H1 (cell line): ENCODE data around the gene DTNB. TPM values are rescaled to one million over a fixed set of nuclear protein-coding genes. Genes with fewer than 3 reads are reported as not detected.

Experiments
- CTCF ChIA-PET: fragments of 300-600 bp; sonication (Branson Sonifier 250); formaldehyde crosslinking; loops from one replicate; lab custom pipeline; 2021; ENCODE audit not compliant: partially characterized antibody; lab: Charles Lee
- POLR2A ChIA-PET: fragments of 300-600 bp; sonication (Branson Sonifier 250); formaldehyde crosslinking; loops from one replicate; lab custom pipeline; 2021; ENCODE audit warnings: inconsistent platforms; ENCODE audit not compliant: partially characterized antibody; lab: Charles Lee
- DNase-seq, 2 experiments: peaks; one replicate each; pipeline versions ENCODE4 v3.0.0 to v3.0.0-alpha.2; 2010 to 2022; ENCODE audit warnings: low spot score in 2 of 2, low read depth in 1 of 2, mixed read lengths in 1 of 2
- FAIRE-seq: peaks from 2 replicates; lab custom pipeline; 2011; peaks lifted over from hg19 to GRCh38; lab: Jason Lieb, UNC
- H2AFZ ChIP-seq: 2 replicates; pipeline ENCODE4 v1.8.1; 2012; ENCODE audit warnings: low read length, inconsistent platforms
- H2AK5ac ChIP-seq: 2 replicates; pipeline ENCODE4 v1.6.1; 2013; ENCODE audit warnings: low read depth, low read length
- H2BK120ac ChIP-seq: replicated peaks from 2 replicates; pipeline ENCODE3; 2013; ENCODE audit warnings: low read depth, low read length, inconsistent platforms
- H2BK12ac ChIP-seq: 2 replicates; pipeline ENCODE4 v1.6.1; 2013; ENCODE audit warnings: low read depth, low read length
- H2BK15ac ChIP-seq: 2 replicates; pipeline ENCODE4 v1.6.1; 2013; ENCODE audit warnings: low read length
- H2BK20ac ChIP-seq: 2 replicates; pipeline ENCODE4 v1.6.1; 2013; ENCODE audit warnings: low read length
- H2BK5ac ChIP-seq: 2 replicates; pipeline ENCODE4 v1.6.1; 2013; ENCODE audit warnings: low read depth, low read length
- H3K14ac ChIP-seq: 2 replicates; pipeline ENCODE4 v1.6.1; 2013; ENCODE audit warnings: inconsistent platforms; ENCODE audit not compliant: insufficient read length
- H3K18ac ChIP-seq: 2 replicates; pipeline ENCODE4 v1.6.1; 2013; ENCODE audit warnings: low read length; ENCODE audit errors: extremely low read depth
- H3K23ac ChIP-seq: 2 replicates; pipeline ENCODE4 v1.6.1; 2013; ENCODE audit warnings: inconsistent platforms; ENCODE audit not compliant: insufficient read length
- H3K23me2 ChIP-seq: 2 replicates; pipeline ENCODE4 v1.6.1; 2013; ENCODE audit warnings: low read depth, low read length
- H3K27ac ChIP-seq: 2 replicates; pipeline ENCODE4 v1.6.1; 2011; ENCODE audit warnings: low read depth, low read length, inconsistent platforms
- H3K27me3 ChIP-seq, 4 experiments: replicated peaks in 1 of 4; 1 replicate in 1 of 4; 2 replicates in 3 of 4; pipeline versions ENCODE4 v1.6.1 to v1.8.1; 2011 to 2013; ENCODE audit warnings: low read length in 3 of 4, mild to moderate bottlenecking in 3 of 4, inconsistent platforms in 2 of 4, mixed read lengths in 2 of 4, moderate library complexity in 1 of 4; ENCODE audit not compliant: control insufficient read depth in 3 of 4, insufficient read depth in 3 of 4; ENCODE audit errors: extremely low read depth in 1 of 4
- H3K36me3 ChIP-seq, 4 experiments: 2 replicates each; pipeline versions ENCODE4 v1.6.1 to v1.8.1; 2011 to 2013; ENCODE audit warnings: mild to moderate bottlenecking in 4 of 4, low read length in 3 of 4, moderate library complexity in 2 of 4, control low read depth in 1 of 4, inconsistent platforms in 1 of 4; ENCODE audit not compliant: insufficient read depth in 4 of 4, control insufficient read depth in 2 of 4
- H3K4ac ChIP-seq: replicated peaks from 2 replicates; pipeline ENCODE3; 2013; ENCODE audit warnings: low read length, low read depth, mixed read lengths, inconsistent platforms; ENCODE audit not compliant: insufficient read length
- H3K4me1 ChIP-seq, 4 experiments: replicated peaks in 1 of 4; 1 replicate in 1 of 4; 2 replicates in 3 of 4; pipeline versions ENCODE4 v1.6.1 to v1.8.1; 2011 to 2013; ENCODE audit warnings: low read length in 3 of 4, inconsistent platforms in 2 of 4, mixed read lengths in 1 of 4; ENCODE audit not compliant: insufficient read depth in 4 of 4, control insufficient read depth in 3 of 4
- H3K4me2 ChIP-seq, 2 experiments: 2 replicates each; pipeline versions ENCODE4 v1.6.1 to v1.8.1; 2011 to 2013; ENCODE audit warnings: low read depth in 2 of 2, low read length in 2 of 2, control low read depth in 1 of 2, inconsistent platforms in 1 of 2, mild to moderate bottlenecking in 1 of 2; ENCODE audit not compliant: insufficient read depth in 1 of 2
- H3K4me3 ChIP-seq, 4 experiments: fragments of 200-600, 300-600 bp in 1 of 4; sonication (generic), shearing (Covaris generic), sonication (Bioruptor Twin) in 1 of 4; 2 replicates each; pipeline versions ENCODE4 v1.5.1 to v1.8.1; 2011 to 2016; ENCODE audit warnings: low read length in 4 of 4, low read depth in 3 of 4, control low read depth in 2 of 4, inconsistent platforms in 2 of 4, mild to moderate bottlenecking in 2 of 4, mixed read lengths in 1 of 4, moderate library complexity in 1 of 4; ENCODE audit not compliant: insufficient read depth in 2 of 4; ENCODE audit errors: extremely low read depth in 1 of 4
- H3K56ac ChIP-seq: replicated peaks from 2 replicates; pipeline ENCODE3; 2013; ENCODE audit warnings: low read depth, mild to moderate bottlenecking, mixed read lengths, low read length, inconsistent platforms; ENCODE audit not compliant: insufficient read length
- H3K79me1 ChIP-seq: 2 replicates; pipeline ENCODE4 v1.6.1; 2013; ENCODE audit warnings: low read depth, low read length, control low read depth
- H3K79me2 ChIP-seq, 2 experiments: 2 replicates each; pipeline versions ENCODE4 v1.6.1 to v1.8.1; 2012 to 2013; ENCODE audit warnings: low read length in 2 of 2, mild to moderate bottlenecking in 2 of 2, inconsistent platforms in 1 of 2; ENCODE audit not compliant: insufficient read depth in 2 of 2, control insufficient read depth in 1 of 2
- H3K9ac ChIP-seq, 4 experiments: replicated peaks in 1 of 4; 1 replicate in 1 of 4; 2 replicates in 3 of 4; pipeline versions ENCODE4 v1.6.1 to v1.8.1; 2011 to 2013; ENCODE audit warnings: low read depth in 3 of 4, low read length in 3 of 4, control low read depth in 2 of 4, mild to moderate bottlenecking in 2 of 4, moderate library complexity in 2 of 4, inconsistent platforms in 1 of 4; ENCODE audit errors: extremely low read depth in 1 of 4
- H3K9me3 ChIP-seq, 2 experiments: 2 replicates each; pipeline versions ENCODE4 v1.6.1 to v1.8.1; 2012 to 2013; ENCODE audit warnings: mild to moderate bottlenecking in 2 of 2, moderate library complexity in 2 of 2, control low read depth in 1 of 2, inconsistent platforms in 1 of 2, low read depth in 1 of 2, low read length in 1 of 2, mixed read lengths in 1 of 2; ENCODE audit not compliant: insufficient read depth in 2 of 2
- H4K20me1 ChIP-seq, 2 experiments: replicated peaks in 1 of 2; 2 replicates each; pipeline versions ENCODE3 to v1.8.1; 2011 to 2013; ENCODE audit warnings: inconsistent platforms in 2 of 2, low read length in 2 of 2, mild to moderate bottlenecking in 1 of 2; ENCODE audit not compliant: insufficient read depth in 2 of 2, control insufficient read depth in 1 of 2
- H4K5ac ChIP-seq: 2 replicates; pipeline ENCODE4 v1.6.1; 2013; ENCODE audit warnings: low read length, low read depth, mixed read lengths, inconsistent platforms; ENCODE audit not compliant: insufficient read length
- H4K8ac ChIP-seq: 2 replicates; pipeline ENCODE4 v1.8.0; 2013; ENCODE audit warnings: mild to moderate bottlenecking, moderate library complexity, low read length, inconsistent platforms; ENCODE audit not compliant: insufficient read depth; ENCODE audit errors: extremely low read depth
- H4K91ac ChIP-seq: replicated peaks from 2 replicates; pipeline ENCODE3; 2013; ENCODE audit warnings: low read length, mixed read lengths, inconsistent platforms; ENCODE audit not compliant: insufficient read length
- ASH2L ChIP-seq: fragments of 200-600, 300-600 bp; sonication (generic); IDR thresholded peaks from one replicate; pipeline ENCODE4 v1.7.1; 2017; ENCODE audit warnings: low read length
- CBX5 ChIP-seq: fragments of 300-800, 300-1000 bp; sonication (generic); IDR thresholded peaks from 2 replicates; pipeline ENCODE4 v1.7.1; 2016; ENCODE audit warnings: antibody characterized with exemption, low read length, low read depth
- PHF8 ChIP-seq: fragments of 200-600 bp; sonication (generic); conservative IDR thresholded peaks from 2 replicates; pipeline ENCODE4 v1.7.1; 2012; ENCODE audit warnings: low read depth, mild to moderate bottlenecking, inconsistent platforms, low read length, moderate library complexity
- POLR2AphosphoS5 ChIP-seq: IDR thresholded peaks from 2 replicates; pipeline ENCODE4 v1.6.1; 2011; ENCODE audit warnings: low read depth, low read length
- RBBP5 ChIP-seq: IDR thresholded peaks from 2 replicates; pipeline ENCODE4 v1.7.1; 2012; ENCODE audit warnings: low read depth, mild to moderate bottlenecking, inconsistent platforms, low read length, moderate library complexity, borderline replicate concordance
- SIX5 ChIP-seq: IDR thresholded peaks from 2 replicates; pipeline ENCODE4 v1.6.1; 2011; ENCODE audit warnings: mild to moderate bottlenecking, low read depth, low read length
- SUZ12 ChIP-seq: fragments of 200-600 bp; sonication (generic); IDR thresholded peaks from 2 replicates; pipeline ENCODE4 v1.6.1; 2012; ENCODE audit warnings: mild to moderate bottlenecking, inconsistent platforms, low read length, moderate library complexity, mixed read lengths
- YY1 ChIP-seq: IDR thresholded peaks from 2 replicates; pipeline ENCODE4 v1.6.1; 2011; ENCODE audit warnings: low read depth, mild to moderate bottlenecking, low read length
- WGBS, 2 experiments: shearing (Covaris generic) in 1 of 2; methylation state at CpG; one replicate each; pipeline versions ENCODE4 v1.1.6 to v1.1.7; 2013 to 2015; ENCODE audit warnings: low lambda C conversion rate in 2 of 2, mixed read lengths in 2 of 2, inconsistent platforms in 1 of 2, low coverage in 1 of 2, missing lambda C conversion rate in 1 of 2; ENCODE audit not compliant: insufficient replicate concordance in 2 of 2, insufficient coverage in 1 of 2, insufficient read length in 1 of 2; ENCODE audit errors: extremely low coverage in 1 of 2, missing lambda C conversion rate in 1 of 2; 5-methylcytosine and 5-hydroxymethylcytosine counted together
- polyA plus RNA-seq, 7 experiments: library from polyadenylated mRNA; depleted of rRNA in 3 of 7; stranded (reverse) in 5 of 7; unstranded in 2 of 7; fragments of >200 nt in 5 of 7; fragments of 200-250 nt in 2 of 7; gene quantifications; 1 replicate in 5 of 7; 2 replicates in 1 of 7; 4 replicates in 1 of 7; pipeline versions ENCODE4 v1.2.1 to v1.2.3, GENCODE V29; 2011 to 2013; ENCODE audit warnings: missing spikeins in 2 of 7, mixed read lengths in 2 of 7
- total RNA-seq: library from RNA; stranded (reverse); fragmentation: NEBNext Ultra II Directional; extraction: Animal tissue kit (Norgen Biotek cat#: 25700); gene quantifications from 2 replicates; pipeline ENCODE4 v1.2.1, GENCODE V29; 2021

The DTNB gene
- total and polyA plus RNA-seq, 2 of the 8 experiments (the other 6 are each of a cell fraction or from before 2014, with no cell fraction given) = 39.6 to 49.5 TPM

GRCh38 chr2:25697559-25698341 lies 24.4 kb upstream of the DTNB start:
- Histone ChIP-seq H4K20me1 (no peaks in the 10 kb centered on the region), H3K79me2 (no peaks in the 10 kb centered on the region), H2AK5ac (no peak overlapping the region), H3K36me3 (no peaks in the 10 kb centered on the region), H3K56ac (no peak overlapping the region), H3K23ac (no peak overlapping the region), H4K5ac (no peak overlapping the region), H3K79me1 (no peaks in the 10 kb centered on the region), H2BK15ac (peak overlapping the region; percentile 14; the same call in 1 of the 2 replicates), H3K18ac (peak overlapping the region; percentile 3; the same call in 1 of the 2 replicates), H3K4me3 (peak overlapping the region in 3 of 4 experiments; percentile 5 to 25 (median 7); a peak in 5 of 8 replicates), H4K8ac (peak overlapping the region; percentile 83; the same call in 1 of the 2 replicates), H3K9ac (0 out of 7 replicates have a peak overlapping the region, but pooled peaks of 1 of the 4 experiments have one; percentile 4), H2BK120ac (no peak overlapping the region), H3K27ac (no peak overlapping the region), H3K14ac (no peak overlapping the region), H3K27me3 (peaks cover 0 to 8% (median under 1%) of the 10 kb centered on the region in 4 experiments; a peak in 2 of 7 replicates), H2BK5ac (no peak overlapping the region), H3K4ac (no peak overlapping the region), H2BK20ac (peak overlapping the region; percentile 5; the same call in 1 of the 2 replicates), H2AFZ (peak overlapping the region; percentile 100), H3K4me2 (peak overlapping the region; percentile 57 to 82), H3K23me2 (no peaks in the 10 kb centered on the region; the same call in 1 of the 2 replicates), H4K91ac (no peak overlapping the region), H2BK12ac (peak overlapping the region; percentile 91; the same call in 1 of the 2 replicates), H3K4me1 (peaks cover 0 to 12% (median 6%) of the 10 kb centered on the region in 4 experiments; a peak in 6 of 7 replicates), H3K9me3 (no peaks in the 10 kb centered on the region)
- CTCF ChIA-PET = interaction anchor here (0.5 to 6.8 kb wide), 7 partner anchors 9 to 167 kb away, joined by 3 to 110 read pairs (median 48); no protein-coding TSS in a partner anchor
- POLR2A ChIA-PET = interaction anchor here (1.2 to 1.3 kb wide), 2 partner anchors 9 to 24 kb away, joined by 3 to 4 read pairs; no protein-coding TSS in a partner anchor
- 42% methylated on average over 17 of the region's 17 CpGs; no CpG with 5 or more reads in 1 of the 2 experiments for WGBS, 2 experiments
- TF ChIP-seq SUZ12 (no peak), CBX5 (no peak), POLR2AphosphoS5 (no peak), SIX5 (no peak), RBBP5 (0 out of 2 replicates have a peak, but pooled peaks have one; percentile 39), YY1 (no peak), ASH2L (peak; percentile 63), PHF8 (no peak)
- peak in 1 of 2 experiments; percentile 63 for DNase-seq
- no peak for FAIRE-seq
